ENCODE results near the gene IER3IP1. TPM values are rescaled to one million over a fixed set of nuclear protein-coding genes. Genes with fewer than 3 reads are reported as not detected.

Gene IER3IP1
- total and polyA plus RNA-seq, 3 experiments from 2014 or later, result 15.6 to 20.9 (median 19.0) TPM

GRCh38 chr18:47150824-47151366 lies 25.3 kb downstream of the IER3IP1 start:
- Histone ChIP-seq H3K9me3 (ENCODE audit: low read length) (no peaks in the 10 kb centered on the region), H3K4me3 (ENCODE audit: low read length) (peak overlapping the region; percentile 72), H3K36me3 (ENCODE audit: insufficient read depth, low read length) (no peaks in the 10 kb centered on the region), H3K27ac (ENCODE audit: low read depth, low read length) (peak overlapping the region; percentile 77), H3K27me3 (ENCODE audit: insufficient read depth, low read length, poor library complexity, severe bottlenecking) (no peaks in the 10 kb centered on the region), H3K4me1 (ENCODE audit: insufficient read depth, low read length) (peaks cover 29% of the 10 kb centered on the region)
- Mint-ChIP-seq H3K27me3 (no peaks in the 10 kb centered on the region), H3K9me3 (no peaks in the 10 kb centered on the region), H3K27ac (peak overlapping the region; percentile 90 to 100 (median 98)), H3K36me3 (peaks cover 0 to 30% (median 3%) of the 10 kb centered on the region in 3 donors), H3K4me3 (peak overlapping the region; percentile 93 to 99 (median 97)), H3K4me1 (peaks cover 39 to 56% (median 52%) of the 10 kb centered on the region in 3 donors)
- no peak for DNase-seq
- ChIA-PET POLR2A (no interaction called here), CTCF (interaction anchor here (0.9 to 2.1 kb wide), 5 partner anchors 21 to 53 kb away, joined by 3 to 8 read pairs (median 4); partner anchors contain the start of gene IER3IP1)

- Histone ChIP-seq H3K4me3 (ENCODE audit: low read length) (peak within 1 kb of the TSS; percentile 72), H3K4me1 (ENCODE audit: insufficient read depth, low read length) (peaks cover 29% of the 10 kb centered on the region), H3K27ac (ENCODE audit: low read depth, low read length) (peak within 1 kb of the TSS; percentile 77), H3K36me3 (ENCODE audit: insufficient read depth, low read length) (no peaks in the 10 kb centered on the region), H3K9me3 (ENCODE audit: low read length) (no peaks in the 10 kb centered on the region), H3K27me3 (ENCODE audit: insufficient read depth, low read length, poor library complexity, severe bottlenecking) (no peaks in the 10 kb centered on the region)
- POLR2A ChIA-PET, result interaction anchor here (0.6 to 0.7 kb wide), 3 partner anchors 25 to 1054 kb away, joined by 3 to 5 read pairs (median 5); no protein-coding TSS in a partner anchor
- CTCF ChIA-PET, result interaction anchor here (0.9 to 2.1 kb wide), 5 partner anchors 22 to 54 kb away, joined by 3 to 8 read pairs (median 4); partner anchors contain the start of gene IER3IP1
- H3K9me3 Mint-ChIP-seq, result no peaks in the 10 kb centered on the region
- peaks cover 45 to 63% (median 59%) of the 10 kb centered on the region in 3 donors for H3K4me1 Mint-ChIP-seq
- H3K4me3 Mint-ChIP-seq, result peak within 1 kb of the TSS; percentile 93 to 99 (median 97)
- peak; percentile 65 to 77 (median 71) for DNase-seq
- H3K27me3 Mint-ChIP-seq, result no peaks in the 10 kb centered on the region
- peaks cover 0 to 24% (median 3%) of the 10 kb centered on the region in 3 donors for H3K36me3 Mint-ChIP-seq
- peak within 1 kb of the TSS; percentile 90 to 100 (median 98) for H3K27ac Mint-ChIP-seq
Observed at GRCh38 chr18:47150029-47150823, 25.9 kb downstream of the IER3IP1 start, which contains the start of gene HDHD2. TSS of gene HDHD2 (minus strand) at chr18:47150500. CDS start at chr18:47136439, 14,061 bp downstream.

GRCh38 chr18:47149457-47150028 lies 26.6 kb downstream of the IER3IP1 start:
- peak overlapping the region; percentile 77 for H3K27ac ChIP-seq (ENCODE audit: low read depth, low read length)
- H3K36me3 ChIP-seq (ENCODE audit: insufficient read depth, low read length), result no peaks in the 10 kb centered on the region
- H3K9me3 ChIP-seq (ENCODE audit: low read length), result no peaks in the 10 kb centered on the region
- Mint-ChIP-seq H3K27ac (peak overlapping the region; percentile 90 to 100 (median 98)), H3K9me3 (no peaks in the 10 kb centered on the region), H3K36me3 (peaks cover 0 to 18% (median 4%) of the 10 kb centered on the region in 3 donors), H3K4me3 (peak overlapping the region; percentile 93 to 99 (median 97)), H3K4me1 (peaks cover 50 to 70% (median 65%) of the 10 kb centered on the region in 3 donors), H3K27me3 (no peaks in the 10 kb centered on the region)
- H3K27me3 ChIP-seq (ENCODE audit: insufficient read depth, low read length, poor library complexity, severe bottlenecking), result no peaks in the 10 kb centered on the region
- H3K4me1 ChIP-seq (ENCODE audit: insufficient read depth, low read length), result peaks cover 29% of the 10 kb centered on the region
- H3K4me3 ChIP-seq (ENCODE audit: low read length), result peak overlapping the region; percentile 72
- CTCF ChIA-PET, result interaction anchor here (1.5 to 2.1 kb wide), 2 partner anchors 30 to 55 kb away, joined by 4 to 8 read pairs; no protein-coding TSS in a partner anchor
- DNase-seq, result no peak
- POLR2A ChIA-PET, result interaction anchor here (0.6 to 0.7 kb wide), 3 partner anchors 25 to 1053 kb away, joined by 3 to 5 read pairs (median 5); no protein-coding TSS in a partner anchor

GRCh38 chr18:47146206-47146605 lies 30.0 kb downstream of the IER3IP1 start:
- Mint-ChIP-seq H3K4me1 (peaks cover 50 to 83% (median 75%) of the 10 kb centered on the region in 3 donors), H3K27me3 (no peaks in the 10 kb centered on the region), H3K4me3 (peak overlapping the region in 1 of 7 donors; percentile 28), H3K9me3 (no peaks in the 10 kb centered on the region), H3K27ac (peak overlapping the region in 1 of 8 donors; percentile 84), H3K36me3 (peaks cover 0 to 9% (median 4%) of the 10 kb centered on the region in 3 donors)
- POLR2A ChIA-PET, result no interaction called here
- Histone ChIP-seq H3K27ac (ENCODE audit: low read depth, low read length) (no peak overlapping the region), H3K27me3 (ENCODE audit: insufficient read depth, low read length, poor library complexity, severe bottlenecking) (no peaks in the 10 kb centered on the region), H3K4me1 (ENCODE audit: insufficient read depth, low read length) (peaks cover 21% of the 10 kb centered on the region), H3K36me3 (ENCODE audit: insufficient read depth, low read length) (no peaks in the 10 kb centered on the region), H3K4me3 (ENCODE audit: low read length) (no peak overlapping the region), H3K9me3 (ENCODE audit: low read length) (no peaks in the 10 kb centered on the region)
- CTCF ChIA-PET, result no interaction called here
- DNase-seq, result no peak

- DNase-seq, result no peak
- Histone ChIP-seq H3K36me3 (ENCODE audit: insufficient read depth, low read length) (no peaks in the 10 kb centered on the region), H3K27ac (ENCODE audit: low read depth, low read length) (no peak overlapping the region), H3K4me1 (ENCODE audit: insufficient read depth, low read length) (peaks cover 7% of the 10 kb centered on the region), H3K9me3 (ENCODE audit: low read length) (no peaks in the 10 kb centered on the region), H3K27me3 (ENCODE audit: insufficient read depth, low read length, poor library complexity, severe bottlenecking) (no peaks in the 10 kb centered on the region), H3K4me3 (ENCODE audit: low read length) (no peak overlapping the region)
- Mint-ChIP-seq H3K27ac (no peak overlapping the region), H3K9me3 (no peaks in the 10 kb centered on the region), H3K27me3 (no peaks in the 10 kb centered on the region), H3K4me3 (no peak overlapping the region), H3K4me1 (peaks cover 39 to 66% (median 63%) of the 10 kb centered on the region in 3 donors), H3K36me3 (peaks cover 0 to 9% (median 8%) of the 10 kb centered on the region in 3 donors)
- ChIA-PET CTCF (no interaction called here), POLR2A (no interaction called here)
Observed at GRCh38 chr18:47143899-47144485, 32.2 kb downstream of the IER3IP1 start.

- Mint-ChIP-seq H3K27me3 (no peaks in the 10 kb centered on the region), H3K9me3 (no peaks in the 10 kb centered on the region), H3K4me1 (peaks cover 33 to 65% (median 61%) of the 10 kb centered on the region in 3 donors), H3K36me3 (peaks cover 0 to 12% (median 9%) of the 10 kb centered on the region in 3 donors), H3K4me3 (no peak overlapping the region), H3K27ac (no peak overlapping the region)
- H3K4me3 ChIP-seq (ENCODE audit: low read length), result no peak overlapping the region
- no peaks in the 10 kb centered on the region for H3K36me3 ChIP-seq (ENCODE audit: insufficient read depth, low read length)
- no peaks in the 10 kb centered on the region for H3K9me3 ChIP-seq (ENCODE audit: low read length)
- H3K4me1 ChIP-seq (ENCODE audit: insufficient read depth, low read length), result peaks cover 5% of the 10 kb centered on the region
- H3K27me3 ChIP-seq (ENCODE audit: insufficient read depth, low read length, poor library complexity, severe bottlenecking), result no peaks in the 10 kb centered on the region
- ChIA-PET CTCF (no interaction called here), POLR2A (no interaction called here)
- no peak for DNase-seq
- no peak overlapping the region for H3K27ac ChIP-seq (ENCODE audit: low read depth, low read length)
Observed at GRCh38 chr18:47143153-47143552, 33.0 kb downstream of the IER3IP1 start.

- H3K4me3 Mint-ChIP-seq, result no peak overlapping the region
- peaks cover 3 to 17% (median 10%) of the 10 kb centered on the region in 3 donors for H3K36me3 Mint-ChIP-seq
- peak overlapping the region in 1 of 8 donors; percentile 56 for H3K27ac Mint-ChIP-seq
- Histone ChIP-seq H3K9me3 (ENCODE audit: low read length) (no peaks in the 10 kb centered on the region), H3K4me1 (ENCODE audit: insufficient read depth, low read length) (no peaks in the 10 kb centered on the region), H3K36me3 (ENCODE audit: insufficient read depth, low read length) (peaks cover under 1% of the 10 kb centered on the region), H3K27me3 (ENCODE audit: insufficient read depth, low read length, poor library complexity, severe bottlenecking) (no peaks in the 10 kb centered on the region), H3K27ac (ENCODE audit: low read depth, low read length) (no peak overlapping the region), H3K4me3 (ENCODE audit: low read length) (no peak overlapping the region)
- H3K27me3 Mint-ChIP-seq, result no peaks in the 10 kb centered on the region
- DNase-seq, result no peak
- H3K4me1 Mint-ChIP-seq, result peaks cover 29 to 50% (median 44%) of the 10 kb centered on the region in 3 donors
- ChIA-PET CTCF (no interaction called here), POLR2A (interaction anchor here (0.5 kb wide), 1 partner anchor 24 kb away, joined by 4 read pairs; no protein-coding TSS in a partner anchor)
- H3K9me3 Mint-ChIP-seq, result no peaks in the 10 kb centered on the region
Observed at GRCh38 chr18:47141289-47141688, 34.9 kb downstream of the IER3IP1 start.
